ENCODE data around the gene OLA1.

The OLA1 gene

DNA sequence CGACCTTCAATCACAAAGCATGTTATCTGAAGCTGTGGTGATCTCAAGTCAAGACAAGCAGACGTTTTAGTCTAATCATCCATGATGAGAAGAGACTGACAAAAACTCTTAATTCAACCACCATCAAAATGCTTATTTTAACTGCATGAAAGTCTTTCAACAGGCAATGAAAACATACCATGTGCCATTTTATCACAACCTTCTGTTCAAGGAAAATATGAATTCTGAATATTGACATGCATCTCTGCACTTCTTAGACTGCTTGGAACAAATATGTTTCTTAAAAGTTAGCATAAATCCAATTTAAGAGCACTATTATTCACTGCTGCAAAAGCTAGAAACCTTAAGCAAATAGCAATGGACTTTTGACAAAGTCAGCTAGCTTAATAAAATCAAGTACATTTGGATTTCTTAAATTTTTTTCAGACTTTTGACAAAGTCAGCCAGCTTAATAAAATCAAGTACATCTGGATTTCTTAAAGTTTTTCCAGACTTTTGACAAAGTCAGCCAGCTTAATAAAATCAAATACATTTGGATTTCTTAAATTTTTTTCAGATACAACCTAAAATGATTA lies 70.9 kb downstream of the OLA1 start:
- no peak for DNase-seq (ENCODE audit: low spot score)

DNA sequence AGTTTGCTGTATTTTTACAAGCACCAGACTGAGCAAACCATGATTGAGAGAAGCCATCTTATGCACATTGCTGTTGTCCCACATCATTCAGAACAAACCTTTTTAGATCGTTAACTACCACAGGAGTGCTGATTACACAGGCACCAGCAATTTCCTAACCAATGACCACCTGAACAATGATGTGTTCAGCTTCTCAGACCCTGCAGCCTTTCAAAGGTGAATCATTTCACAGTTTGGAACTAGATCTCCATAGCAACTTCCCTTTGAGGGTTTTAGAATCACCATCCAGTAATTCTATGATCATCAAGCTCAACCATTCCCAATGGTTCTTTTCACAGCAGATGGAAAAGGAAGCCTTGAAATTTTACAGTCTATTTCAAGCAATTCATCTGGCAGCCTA lies 71.4 kb downstream of the OLA1 start:
- peak; percentile 97 for DNase-seq (ENCODE audit: low spot score)

DNA sequence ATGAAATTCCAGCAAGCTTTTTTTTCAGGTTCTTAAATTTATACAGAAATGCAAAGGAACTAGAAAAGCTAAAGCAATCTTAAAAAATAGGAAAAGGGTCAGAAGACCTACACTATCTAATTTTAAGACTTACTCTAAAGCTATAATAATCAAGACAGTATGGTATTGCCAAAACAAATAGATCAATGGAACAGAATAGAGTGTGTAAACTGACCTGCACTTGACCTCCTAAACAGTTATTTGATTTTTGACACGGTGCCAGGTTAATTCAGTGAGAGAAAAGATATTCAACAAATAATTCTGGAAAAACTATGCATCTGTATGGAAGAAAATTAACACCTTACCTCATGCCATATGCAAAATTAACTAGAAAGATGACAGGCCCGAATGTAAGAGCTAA lies 73.6 kb downstream of the OLA1 start:
- no peak for DNase-seq (ENCODE audit: low spot score)

DNA sequence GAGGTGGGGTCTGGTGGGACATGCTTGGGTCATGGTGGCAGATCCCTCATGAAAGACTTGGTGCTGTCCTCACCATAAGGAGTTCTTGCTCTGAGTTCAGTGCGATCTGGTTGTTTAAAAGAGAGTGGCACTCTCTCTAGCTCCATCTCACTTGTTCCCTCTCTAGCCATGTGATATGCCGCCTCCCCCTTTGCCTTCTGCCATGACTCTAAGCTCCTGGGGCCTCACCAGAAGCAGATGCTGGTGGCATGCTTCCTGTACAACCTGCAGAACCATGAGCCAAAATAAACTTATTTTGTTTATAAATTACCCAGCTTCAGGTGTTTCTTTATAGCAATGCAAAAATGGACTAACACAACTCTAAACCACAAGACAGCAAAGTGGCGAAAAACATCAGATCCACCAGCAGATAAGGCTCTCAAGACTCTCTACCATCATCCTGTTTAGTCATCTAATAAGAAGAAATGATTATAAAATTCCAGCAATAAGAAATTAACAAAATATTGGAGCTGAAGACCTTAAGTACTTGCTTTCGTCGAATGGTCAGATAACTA lies 75.5 kb downstream of the OLA1 start:
- no peak for DNase-seq (ENCODE audit: low spot score)

DNA sequence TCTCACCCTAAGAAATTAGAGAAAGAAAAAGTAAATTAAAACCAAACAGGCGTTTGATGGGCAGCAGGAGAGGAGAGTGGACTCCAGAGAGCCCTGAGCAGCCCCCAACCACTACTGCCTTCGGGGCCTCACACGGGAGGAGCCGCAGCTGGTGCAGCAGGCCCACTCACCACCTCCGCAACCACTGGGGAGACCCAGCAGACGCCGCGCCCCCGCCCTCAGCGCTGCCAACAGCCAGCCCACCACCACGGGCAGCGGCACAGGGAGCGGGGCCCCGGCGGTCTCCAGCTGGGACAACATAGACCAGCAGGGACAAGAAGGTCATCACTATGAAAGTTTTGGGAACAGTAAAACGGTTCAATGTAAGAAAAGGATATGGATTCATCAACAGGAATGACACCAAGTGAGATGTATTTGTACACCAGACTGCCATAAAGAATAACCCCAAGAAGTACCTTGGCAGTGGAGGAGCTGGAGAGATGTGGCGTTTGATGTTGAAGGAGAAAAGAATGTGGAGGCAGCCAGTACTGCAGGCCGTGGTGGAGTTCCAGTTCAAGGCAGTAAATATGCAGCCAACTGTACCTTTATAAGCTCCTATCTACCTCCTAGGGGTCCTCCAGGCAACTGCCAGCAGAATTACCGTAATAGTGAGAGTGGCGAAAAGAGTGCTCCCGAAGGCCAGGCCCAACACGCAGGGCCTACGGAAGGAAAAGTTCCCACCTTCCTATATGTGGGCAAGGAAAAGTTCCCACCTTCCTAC lies 76.5 kb downstream of the OLA1 start:
- DNase-seq (ENCODE audit: low spot score): no peak

DNA sequence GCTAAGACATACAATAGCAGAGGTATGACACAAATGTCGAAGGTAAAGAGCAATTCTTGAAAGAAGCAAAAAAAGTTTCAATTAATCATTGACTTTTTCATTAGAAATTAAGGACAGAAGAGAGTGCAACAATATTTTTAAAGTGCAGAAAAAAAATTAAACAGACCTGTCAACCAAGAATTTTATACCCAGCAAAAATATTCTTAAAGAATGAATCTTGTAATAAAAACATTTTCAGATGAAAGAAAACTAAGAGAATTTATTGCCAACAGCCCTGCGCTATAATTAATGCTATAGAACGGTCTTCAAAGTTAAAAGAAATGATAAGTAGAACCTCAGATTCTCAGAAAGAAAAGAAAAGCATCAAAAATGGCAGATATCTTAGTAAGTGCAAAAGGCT lies 79.0 kb downstream of the OLA1 start:
- DNase-seq (ENCODE audit: low spot score): no peak

DNA sequence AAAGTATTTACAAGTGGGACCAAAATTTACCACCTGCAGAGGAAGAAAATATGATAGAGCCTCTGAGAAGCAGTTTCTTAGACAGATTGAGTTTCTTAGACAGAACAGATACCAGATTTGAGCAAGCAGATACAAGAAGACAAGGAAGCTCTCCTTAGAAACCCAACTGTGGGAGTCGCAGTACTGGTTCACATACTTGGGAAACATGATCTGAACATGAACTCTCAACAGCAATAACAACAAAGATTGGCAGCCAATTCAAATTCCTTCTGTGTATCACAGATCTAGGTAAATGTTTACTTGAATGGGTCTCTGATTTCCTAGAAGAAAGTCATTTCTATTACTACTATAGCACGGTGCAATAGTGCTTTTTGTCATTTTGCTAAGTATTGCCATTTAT lies 82.1 kb downstream of the OLA1 start:
- peak; percentile 14 for DNase-seq (ENCODE audit: low spot score)

DNA sequence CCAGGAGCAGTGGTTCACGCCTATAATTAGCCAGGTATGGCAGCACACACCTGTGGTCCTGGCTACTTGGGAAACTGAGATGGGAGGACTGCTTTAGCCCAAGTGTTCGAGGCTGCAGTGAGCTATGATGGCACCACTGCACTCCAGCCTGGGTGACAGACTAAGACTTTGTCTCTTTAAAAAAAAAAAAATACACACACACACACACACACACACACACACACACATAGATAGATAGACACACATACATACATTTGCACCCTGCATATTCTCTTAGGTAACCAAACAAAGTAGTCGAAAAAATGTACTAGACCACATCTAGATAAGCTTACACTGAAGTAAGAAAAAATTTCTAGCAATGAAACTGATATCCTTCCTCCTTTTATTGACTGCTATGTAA lies 86.8 kb downstream of the OLA1 start:
- DNase-seq (ENCODE audit: low spot score): no peak

DNA sequence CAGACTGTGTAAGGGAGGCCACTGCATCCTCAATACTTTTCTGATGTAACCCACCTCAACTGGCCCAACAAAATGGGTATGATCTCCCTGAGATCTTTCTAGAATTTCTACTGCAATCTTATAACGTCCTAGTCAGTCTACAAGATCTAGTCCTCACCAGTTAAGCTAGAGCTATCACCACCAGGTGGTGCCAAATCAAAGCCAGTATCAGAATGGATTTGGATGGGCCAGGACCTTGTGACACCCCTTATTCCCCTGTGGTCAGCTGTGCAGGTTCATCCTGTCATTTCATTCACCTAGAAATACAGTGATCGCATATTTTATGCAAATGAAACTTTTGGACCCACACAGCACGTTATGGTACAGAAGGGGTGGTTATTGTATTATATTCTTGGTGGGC lies 90.3 kb downstream of the OLA1 start:
- peak; percentile 50 for DNase-seq (ENCODE audit: low spot score)

DNA sequence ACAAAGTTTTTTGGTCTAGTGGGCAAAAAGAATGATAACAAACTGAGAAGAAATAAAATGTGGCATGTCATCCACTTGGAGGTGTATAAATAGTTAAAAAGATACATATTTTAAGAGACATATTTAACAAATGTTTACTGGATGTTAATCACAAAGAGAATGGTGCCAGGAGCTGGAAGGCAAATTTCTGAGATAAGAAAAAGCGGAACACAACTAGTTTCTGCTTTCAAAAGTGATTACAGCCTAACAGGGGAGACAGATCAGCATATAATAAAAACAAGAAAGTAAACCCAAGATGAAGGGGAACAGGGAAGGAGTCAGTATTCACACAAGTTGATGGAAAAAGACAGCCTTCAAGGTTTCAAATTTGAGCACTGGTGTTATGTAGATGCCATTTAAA lies 91.3 kb downstream of the OLA1 start:
- no peak for DNase-seq (ENCODE audit: low spot score)

DNA sequence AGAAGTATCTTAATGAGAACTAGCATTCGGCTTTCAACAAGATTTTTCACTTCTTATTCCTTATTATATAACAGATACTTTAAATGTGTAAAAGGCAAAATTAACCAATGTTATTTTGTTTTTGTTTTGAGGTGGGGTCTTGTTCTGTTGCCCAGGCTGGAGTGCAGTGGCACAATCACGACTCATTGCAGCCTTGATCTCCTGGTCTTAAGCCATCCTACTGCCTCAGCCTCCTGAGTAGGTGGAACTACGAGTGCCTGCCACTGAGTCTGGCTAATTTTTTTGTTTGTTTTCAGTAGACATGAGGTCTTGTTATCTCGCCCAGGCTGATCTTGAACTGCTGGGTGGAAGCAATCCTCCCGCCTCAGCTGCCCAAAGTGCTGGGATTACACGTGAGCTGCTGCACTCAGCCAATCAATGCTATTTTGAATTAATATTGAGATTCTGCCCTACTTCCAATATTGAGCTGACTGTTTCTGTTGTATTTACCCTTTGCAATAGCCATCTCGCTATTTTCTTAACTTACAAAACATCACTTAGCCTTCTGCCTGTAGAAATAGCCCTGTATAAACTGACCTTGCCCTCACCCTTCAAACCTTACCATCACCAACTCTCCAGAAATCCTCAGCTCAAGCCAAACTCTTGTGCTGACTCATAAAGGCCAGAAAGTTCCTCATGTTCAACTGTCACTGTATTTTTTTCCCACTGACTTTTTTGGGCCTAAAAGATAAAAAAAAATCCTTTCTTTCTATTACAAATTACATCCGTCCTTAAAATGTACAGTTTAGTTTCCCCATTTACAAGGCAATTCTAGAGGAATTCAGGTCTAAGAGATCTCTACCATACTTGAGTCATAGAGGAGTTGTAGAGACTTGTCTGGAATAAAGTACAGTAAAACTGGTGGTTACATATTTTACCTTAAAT lies 94.3 kb downstream of the OLA1 start:
- peak; percentile 20 for DNase-seq (ENCODE audit: low spot score)

DNA sequence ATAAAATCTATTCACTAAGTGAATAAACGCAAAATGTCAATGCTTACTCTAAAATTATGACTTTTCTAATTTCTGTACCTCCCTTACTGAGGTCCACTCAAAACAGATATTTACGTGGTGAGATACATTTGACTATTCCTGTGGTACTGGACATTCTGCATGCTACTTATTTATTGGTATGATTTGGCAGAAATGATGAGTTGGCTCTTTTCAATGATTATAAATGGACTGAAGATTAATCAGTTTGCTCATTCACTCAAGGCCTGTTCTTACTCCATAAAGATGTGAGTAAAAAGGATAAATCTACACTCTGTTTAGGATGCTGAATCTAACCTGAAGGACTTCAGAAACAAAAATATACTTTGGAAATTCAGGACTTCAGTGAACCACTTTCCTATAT lies 98.8 kb downstream of the OLA1 start:
- DNase-seq (ENCODE audit: low spot score): no peak

DNA sequence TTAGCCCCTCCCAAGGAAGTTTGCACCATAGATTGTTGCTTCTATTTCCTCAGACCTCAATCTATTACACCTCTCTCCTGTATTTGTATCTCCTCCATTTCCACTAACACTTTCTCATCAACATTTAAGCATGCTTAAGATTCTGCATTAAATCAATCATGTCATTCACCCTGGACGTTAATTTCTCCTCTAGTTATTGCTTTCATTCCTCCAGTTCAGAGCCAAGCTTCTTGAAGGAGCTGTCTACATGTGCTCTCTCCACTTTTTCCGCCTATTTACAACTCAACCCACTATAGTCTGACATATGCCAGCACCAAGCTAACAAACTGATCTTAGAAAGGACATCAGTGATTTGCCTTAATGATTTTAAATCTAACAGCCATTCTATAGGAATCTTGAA lies 99.5 kb downstream of the OLA1 start:
- no peak for DNase-seq (ENCODE audit: low spot score)

DNA sequence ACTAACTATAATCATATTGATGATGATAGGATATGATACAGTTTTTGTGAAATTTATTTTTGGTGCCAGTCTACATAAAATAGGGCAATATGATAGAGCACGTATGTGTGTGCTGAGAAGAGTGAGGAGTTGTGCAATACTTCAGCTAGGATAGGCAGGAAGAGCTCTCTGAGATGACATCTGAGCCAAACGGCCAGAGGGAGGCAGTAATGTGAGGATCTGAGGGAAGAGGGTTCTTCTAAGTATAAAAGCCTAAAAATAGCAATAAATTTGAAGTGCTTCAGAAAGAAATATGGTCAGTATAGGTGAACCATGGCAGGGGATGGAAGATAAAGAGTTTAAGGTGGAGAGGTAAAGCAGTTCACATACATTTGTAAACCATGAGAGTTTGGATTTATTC lies 102.5 kb downstream of the OLA1 start:
- no peak for DNase-seq (ENCODE audit: low spot score)

DNA sequence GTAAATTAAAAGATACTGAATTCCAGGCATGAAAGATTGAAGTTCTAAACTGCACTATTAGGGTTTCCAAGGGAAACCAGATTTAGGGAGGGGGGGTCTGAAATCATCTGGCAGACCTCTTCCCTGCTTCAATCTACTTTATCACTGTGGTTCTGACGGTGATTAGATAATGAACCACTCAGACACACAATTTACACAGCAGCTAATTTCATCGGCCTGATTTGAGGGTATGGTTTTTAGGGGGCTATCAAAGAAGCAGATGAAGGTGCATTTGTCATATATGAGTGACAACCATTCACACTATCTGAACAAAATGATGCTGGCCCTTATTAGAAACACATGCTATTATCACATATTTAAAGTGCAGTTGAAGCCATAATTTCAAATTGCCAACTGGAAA lies 106.0 kb downstream of the OLA1 start:
- no peak for DNase-seq (ENCODE audit: low spot score)

DNA sequence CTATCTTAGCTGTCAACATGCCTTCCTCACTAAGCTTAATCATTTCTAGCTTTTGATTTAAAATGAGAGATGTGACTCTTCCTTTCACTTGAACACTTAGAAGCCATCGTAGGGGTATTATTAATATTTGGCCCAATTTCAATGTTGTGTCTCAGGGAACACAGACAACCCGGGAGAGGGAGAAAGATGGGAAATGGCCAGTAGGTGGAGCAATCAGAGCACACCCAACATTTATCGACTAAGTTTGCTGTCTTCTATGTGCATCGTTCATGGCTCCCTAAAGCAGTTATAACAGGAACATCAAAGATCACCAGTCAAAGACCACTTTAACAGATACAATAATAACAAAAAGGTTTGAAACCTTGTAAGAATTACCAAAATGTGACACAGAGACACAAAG lies 110.2 kb downstream of the OLA1 start:
- no peak for DNase-seq (ENCODE audit: low spot score)

DNA sequence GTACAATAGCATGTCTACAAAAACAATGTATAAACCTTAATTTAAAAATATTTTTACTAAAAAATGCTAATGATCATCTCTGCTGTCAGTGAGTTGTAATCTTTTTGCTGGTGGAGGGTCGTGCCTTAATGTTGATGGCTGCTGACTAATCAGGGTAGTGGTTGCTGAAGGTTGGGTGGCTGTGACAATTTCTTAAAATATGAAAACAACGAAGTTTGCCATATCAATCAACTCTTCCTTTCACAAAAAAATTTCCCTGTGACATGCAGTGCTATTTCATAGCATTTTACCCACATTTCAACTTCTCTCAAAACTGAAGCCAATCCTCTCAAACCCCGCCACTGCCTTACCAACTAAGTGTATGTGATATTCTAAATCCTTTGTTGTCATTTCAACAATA lies 112.4 kb downstream of the OLA1 start:
- no peak for DNase-seq (ENCODE audit: low spot score)

DNA sequence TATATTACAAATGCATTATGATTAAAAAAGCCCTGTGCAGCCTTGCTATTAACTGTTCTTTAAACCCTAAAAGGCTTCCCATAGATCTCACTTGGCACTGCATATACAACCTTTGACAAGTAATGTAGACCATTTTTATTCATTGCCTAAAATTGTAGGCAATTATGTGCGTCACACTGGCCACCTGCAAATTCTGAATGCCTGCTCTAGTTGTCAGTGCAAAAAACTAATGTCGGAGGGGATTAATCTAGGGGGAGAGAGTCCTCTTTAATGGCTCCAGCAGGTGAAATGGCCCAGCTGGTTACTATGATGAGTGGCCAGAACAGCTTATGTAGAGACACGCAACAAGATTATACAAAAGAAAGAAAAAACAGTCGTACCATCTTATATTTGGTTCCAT lies 123.2 kb downstream of the OLA1 start:
- DNase-seq (ENCODE audit: low spot score): no peak

DNA sequence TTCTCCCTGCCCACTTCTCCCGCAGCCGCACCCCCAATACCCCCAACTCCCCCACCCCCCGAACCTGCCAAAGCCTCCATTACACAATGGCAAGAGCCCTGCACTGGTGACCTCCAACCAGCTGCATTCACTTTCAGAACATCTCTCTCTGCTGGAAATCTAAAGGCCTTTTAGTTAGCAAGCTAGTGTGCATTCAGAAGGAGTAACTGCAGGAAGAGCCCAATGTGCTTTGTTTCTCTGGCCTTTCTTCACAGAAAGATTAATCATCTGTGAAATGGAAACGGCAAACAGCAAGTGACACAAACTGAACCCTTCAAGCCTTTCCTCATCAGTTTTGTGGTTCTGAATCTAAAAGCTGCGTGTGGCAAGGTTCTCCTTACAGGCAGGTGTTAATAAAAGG lies 124.2 kb downstream of the OLA1 start:
- no peak for DNase-seq (ENCODE audit: low spot score)

DNA sequence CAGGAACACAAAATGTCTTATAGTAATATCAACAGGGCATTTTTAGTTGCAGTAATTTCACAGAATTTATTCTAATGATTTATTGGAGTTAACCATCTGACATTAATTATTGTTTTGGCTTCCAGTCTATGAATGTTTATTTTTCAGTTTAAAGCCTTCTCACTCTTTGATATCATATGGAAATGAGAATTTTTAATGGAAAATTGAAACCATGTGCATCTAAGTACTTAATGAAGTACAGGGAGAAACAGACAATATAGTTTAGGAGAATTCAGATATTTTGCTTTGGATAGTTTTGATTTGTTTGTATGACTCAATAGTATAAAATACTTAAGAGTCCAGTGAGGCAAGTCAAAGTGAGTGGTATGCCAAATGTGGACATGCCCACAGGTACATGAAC lies 126.1 kb downstream of the OLA1 start:
- peak; percentile 7 for DNase-seq (ENCODE audit: low spot score)

DNA sequence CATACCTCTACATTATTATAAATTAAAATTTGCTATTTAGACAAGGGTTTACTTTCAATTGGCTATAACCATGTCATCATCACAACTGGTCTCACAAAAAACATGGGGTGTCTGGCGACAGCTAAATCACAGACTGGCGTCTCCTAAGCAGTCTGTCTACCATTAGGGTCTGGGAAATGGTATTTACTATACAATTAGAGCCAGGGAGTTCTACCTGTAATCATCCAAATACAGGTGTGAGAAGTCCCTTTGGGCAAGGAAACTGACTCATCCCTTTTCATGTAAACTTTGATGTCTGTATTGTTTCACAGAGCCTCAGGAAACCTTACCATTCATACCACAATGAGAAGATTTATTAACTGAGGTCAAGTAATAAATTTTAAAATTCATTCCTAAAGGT lies 126.7 kb downstream of the OLA1 start:
- no peak for DNase-seq (ENCODE audit: low spot score)

DNA sequence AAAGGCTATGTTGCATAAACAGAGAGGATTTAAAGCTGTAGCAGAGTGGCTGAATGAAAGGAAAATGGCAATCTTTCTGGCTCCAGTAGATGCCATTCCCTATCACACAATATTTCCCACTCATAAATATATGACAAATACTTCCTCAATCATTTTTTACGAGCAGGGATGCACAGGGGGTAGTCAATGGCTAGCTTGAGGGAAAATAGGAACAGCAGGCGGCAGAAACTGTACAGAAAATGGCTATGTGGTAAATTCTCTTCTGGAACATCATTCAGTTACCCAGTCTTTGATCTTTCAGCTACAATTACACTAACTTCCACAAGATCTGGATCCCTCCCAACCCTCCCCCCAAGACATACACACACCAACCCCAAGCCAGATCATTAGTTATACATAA lies 127.2 kb downstream of the OLA1 start:
- DNase-seq (ENCODE audit: low spot score): no peak

DNA sequence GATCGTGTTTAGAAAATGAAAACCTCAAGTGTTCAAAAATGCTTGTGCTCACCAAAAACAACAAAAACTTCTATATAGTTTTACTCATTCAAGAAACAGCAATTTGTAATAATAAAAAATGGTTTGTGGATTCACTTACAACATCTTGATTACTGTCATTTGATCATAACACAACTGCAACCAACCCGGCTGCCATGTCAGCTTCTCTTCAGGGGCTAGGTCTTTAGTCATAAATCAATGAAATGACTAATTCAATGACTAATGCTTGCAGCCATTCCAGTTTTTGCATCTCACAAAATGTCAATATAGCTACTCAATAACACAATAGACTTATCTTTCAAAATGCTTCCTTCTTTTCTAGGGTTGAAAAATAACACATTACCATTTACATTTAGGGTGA lies 128.0 kb downstream of the OLA1 start:
- peak; percentile 49 for DNase-seq (ENCODE audit: low spot score)
